Ramos (cell line): ENCODE results near the gene CCDC172.

Source experiments
- in situ Hi-C: fragments of 300-500 bp; cut with MboI; formaldehyde crosslinking; loops from one replicate; pipeline ENCODE4 v1.14.3; 2022; ENCODE audit warnings: low sequenced_read_pairs; ENCODE audit not compliant: unreplicated experiment

CCDC172 gene

GRCh38 chr10:116324227-116324950, at the start of gene CCDC172:
CCDC172 (plus strand) TSS chr10:116324448; CDS start chr10:116325012, 564 bp downstream.
- in situ Hi-C loops: no loop called here

- in situ Hi-C loops: no loop called here
Measured at GRCh38 chr10:116276981-116277380, 47.3 kb upstream of the CCDC172 start.

- in situ Hi-C loops: no loop called here
Measured at GRCh38 chr10:116278846-116279245, 45.4 kb upstream of the CCDC172 start.

- in situ Hi-C loops: no loop called here
Measured at GRCh38 chr10:116281775-116282174, 42.5 kb upstream of the CCDC172 start.

- in situ Hi-C loops: no loop called here
Measured at GRCh38 chr10:116286626-116287200, 37.5 kb upstream of the CCDC172 start.

- in situ Hi-C loops: no loop called here
Measured at GRCh38 chr10:116287906-116288501, 36.2 kb upstream of the CCDC172 start.

- in situ Hi-C loops: no loop called here
Measured at GRCh38 chr10:116289652-116290051, 34.6 kb upstream of the CCDC172 start.

GRCh38 chr10:116292493-116292892, 31.8 kb upstream of the CCDC172 start:
- in situ Hi-C loops: no loop called here

- in situ Hi-C loops: no loop called here
Measured at GRCh38 chr10:116296291-116296721, 27.9 kb upstream of the CCDC172 start.

GRCh38 chr10:116298586-116298985, 25.7 kb upstream of the CCDC172 start:
- in situ Hi-C loops: no loop called here

GRCh38 chr10:116300542-116300941, 23.7 kb upstream of the CCDC172 start:
- in situ Hi-C loops: no loop called here

- in situ Hi-C loops: no loop called here
Measured at GRCh38 chr10:116304923-116305322, 19.3 kb upstream of the CCDC172 start.

- in situ Hi-C loops: no loop called here
Measured at GRCh38 chr10:116306847-116307246, 17.4 kb upstream of the CCDC172 start.

GRCh38 chr10:116307455-116307854, 16.8 kb upstream of the CCDC172 start:
- in situ Hi-C loops: no loop called here

GRCh38 chr10:116311016-116311415, 13.2 kb upstream of the CCDC172 start:
- in situ Hi-C loops: no loop called here

- in situ Hi-C loops: no loop called here
Measured at GRCh38 chr10:116311706-116312490, 12.3 kb upstream of the CCDC172 start.

GRCh38 chr10:116312548-116312947, 11.7 kb upstream of the CCDC172 start:
- in situ Hi-C loops: no loop called here

- in situ Hi-C loops: no loop called here
Measured at GRCh38 chr10:116316503-116316902, 7.7 kb upstream of the CCDC172 start.

GRCh38 chr10:116324951-116325635, 845 bp downstream of the CCDC172 start:
- in situ Hi-C loops: no loop called here

GRCh38 chr10:116325987-116326386, 1.7 kb downstream of the CCDC172 start:
- in situ Hi-C loops: no loop called here
